GM12878 (cell line): Measurements from ENCODE around the gene VWA8. TPM values are rescaled to one million over a fixed set of nuclear protein-coding genes. Genes with fewer than 3 reads are reported as not detected.

Experiments used
- BCL3 ChIP-seq: IDR thresholded peaks from 2 replicates; pipeline ENCODE4 v1.6.1; 2011; ENCODE audit warnings: borderline replicate concordance, low read depth, mild to moderate bottlenecking, moderate library complexity, low read length; ENCODE audit not compliant: insufficient read depth, poor library complexity, severe bottlenecking
- EZH2 ChIP-seq: IDR thresholded peaks from 2 replicates; pipeline ENCODE4 v1.6.1; 2012; ENCODE audit warnings: low read depth, mild to moderate bottlenecking, control low read depth, inconsistent platforms, low read length, borderline replicate concordance; ENCODE audit not compliant: control insufficient read depth
- GABPA ChIP-seq: IDR thresholded peaks from 2 replicates; pipeline ENCODE4 v1.6.1; 2014; ENCODE audit warnings: antibody characterized with exemption, low read depth, mild to moderate bottlenecking, inconsistent platforms
- HDGF ChIP-seq: fragments of 450-650 bp; IDR thresholded peaks from 2 replicates; pipeline ENCODE4 v1.6.1; 2016; ENCODE audit warnings: antibody characterized with exemption
- MTA3 ChIP-seq: IDR thresholded peaks from 2 replicates; pipeline ENCODE4 v1.6.1; 2012; ENCODE audit warnings: low read length, inconsistent platforms, borderline replicate concordance
- MYB ChIP-seq: fragments of 150-350 bp; IDR thresholded peaks from 2 replicates; pipeline ENCODE4 v1.6.1; 2014; ENCODE audit warnings: mild to moderate bottlenecking, low read depth, low read length, borderline replicate concordance
- POLR2AphosphoS2 ChIP-seq: IDR thresholded peaks from 2 replicates; pipeline ENCODE4 v1.6.1; 2011; ENCODE audit warnings: low read depth, mild to moderate bottlenecking, low read length, improper control_type of control experiment, moderate library complexity
- POLR2AphosphoS5 ChIP-seq: IDR thresholded peaks from 2 replicates; pipeline ENCODE4 v1.6.1; 2011; ENCODE audit warnings: mild to moderate bottlenecking, low read length, inconsistent platforms
- REST ChIP-seq: IDR thresholded peaks from 2 replicates; pipeline ENCODE4 v1.6.1; 2012; ENCODE audit warnings: mild to moderate bottlenecking, low read depth, low read length
- SIX5 ChIP-seq: IDR thresholded peaks from 2 replicates; pipeline ENCODE4 v1.6.1; 2011; ENCODE audit warnings: mild to moderate bottlenecking, low read depth, low read length, moderate library complexity; ENCODE audit not compliant: severe bottlenecking
- STAT3 ChIP-seq: IDR thresholded peaks from 2 replicates; pipeline ENCODE4 v1.6.1; 2011; ENCODE audit warnings: low read depth, low read length, improper control_type of control experiment
- USF1 ChIP-seq: IDR thresholded peaks from 2 replicates; pipeline ENCODE4 v1.6.1; 2011; ENCODE audit warnings: borderline replicate concordance, low read depth, mild to moderate bottlenecking, moderate library complexity, mixed read lengths, low read length; ENCODE audit not compliant: insufficient read depth; ENCODE audit errors: extremely low read length
- ZBTB11 ChIP-seq: fragments of 450-650 bp; formaldehyde crosslinking; IDR thresholded peaks from 2 replicates; pipeline ENCODE4 v1.5.0; 2022; ENCODE audit warnings: mild to moderate bottlenecking, missing genetic modification characterization
- ZNF24 ChIP-seq: fragments of 450-650 bp; IDR thresholded peaks from 2 replicates; pipeline ENCODE4 v1.6.1; 2017; ENCODE audit warnings: antibody characterized with exemption, mild to moderate bottlenecking
- ZNF687 ChIP-seq: fragments of 450-650 bp; IDR thresholded peaks from 2 replicates; pipeline ENCODE4 v1.6.1; 2017; ENCODE audit warnings: mild to moderate bottlenecking, moderate library complexity
- ZSCAN29 ChIP-seq: fragments of 450-650 bp; IDR thresholded peaks from 2 replicates; pipeline ENCODE4 v1.6.1; 2017; ENCODE audit warnings: mild to moderate bottlenecking, moderate library complexity
- ZZZ3 ChIP-seq: IDR thresholded peaks from 2 replicates; pipeline ENCODE4 v1.6.1; 2011; ENCODE audit warnings: low read depth; ENCODE audit not compliant: control insufficient read depth, insufficient read length
- polyA plus RNA-seq, 11 experiments: library from polyadenylated mRNA; depleted of rRNA in 4 of 11; unstranded in 6 of 11; stranded (reverse) in 5 of 11; fragments of >200 nt; fragmentation: Nextera tagmentation in 4 of 11; fragmentation: Illumina TruSeq in 1 of 11; extraction: Ambion mirVana in 4 of 11; extraction: Trizol in 1 of 11; gene quantifications; 1 replicate in 1 of 11; 2 replicates in 10 of 11; pipeline versions ENCODE4 v1.2.1 to v1.2.3, GENCODE V29; 2011 to 2016; ENCODE audit warnings: inconsistent platforms in 2 of 11, missing spikeins in 2 of 11, low read depth in 1 of 11
- total RNA-seq, 4 experiments: library from RNA; depleted of rRNA in 3 of 4; stranded (reverse); fragments of >200 nt in 3 of 4; fragmentation: Illumina TruSeq in 1 of 4; extraction: Trizol in 1 of 4; gene quantifications; 2 replicates each; pipeline versions ENCODE4 v1.2.1 to v1.2.3, GENCODE V29; 2013 to 2021

VWA8 gene
- total and polyA plus RNA-seq, 10 of the 15 experiments (the other 5 are each of a cell fraction or from before 2014, with no cell fraction given) = 3.0 to 21.8 (median 13.5) TPM

GRCh38 chr13:41811588-41812021, 149.3 kb downstream of the VWA8 start (continued):
- TF ChIP-seq ZNF687 (peak; percentile 58), ZBTB11 (CRISPR knock-in tag) (no peak), ZSCAN29 (no peak), SIX5 (no peak), HDGF (no peak), MYB (0 out of 2 replicates have a peak, but pooled peaks have one; percentile 59), EZH2 (no peak), POLR2AphosphoS2 (no peak), GABPA (no peak), STAT3 (no peak), USF1 (no peak), REST (no peak), ZZZ3 (no peak), POLR2AphosphoS5 (no peak), MTA3 (no peak), ZNF24 (no peak), BCL3 (no peak)
